ENCODE results near the gene ACER2. TPM values are rescaled to one million over a fixed set of nuclear protein-coding genes. Genes with fewer than 3 reads are reported as not detected.

The ACER2 gene
- total RNA-seq, 2 donors from 2014 or later = 2.3 to 2.4 TPM

DNA sequence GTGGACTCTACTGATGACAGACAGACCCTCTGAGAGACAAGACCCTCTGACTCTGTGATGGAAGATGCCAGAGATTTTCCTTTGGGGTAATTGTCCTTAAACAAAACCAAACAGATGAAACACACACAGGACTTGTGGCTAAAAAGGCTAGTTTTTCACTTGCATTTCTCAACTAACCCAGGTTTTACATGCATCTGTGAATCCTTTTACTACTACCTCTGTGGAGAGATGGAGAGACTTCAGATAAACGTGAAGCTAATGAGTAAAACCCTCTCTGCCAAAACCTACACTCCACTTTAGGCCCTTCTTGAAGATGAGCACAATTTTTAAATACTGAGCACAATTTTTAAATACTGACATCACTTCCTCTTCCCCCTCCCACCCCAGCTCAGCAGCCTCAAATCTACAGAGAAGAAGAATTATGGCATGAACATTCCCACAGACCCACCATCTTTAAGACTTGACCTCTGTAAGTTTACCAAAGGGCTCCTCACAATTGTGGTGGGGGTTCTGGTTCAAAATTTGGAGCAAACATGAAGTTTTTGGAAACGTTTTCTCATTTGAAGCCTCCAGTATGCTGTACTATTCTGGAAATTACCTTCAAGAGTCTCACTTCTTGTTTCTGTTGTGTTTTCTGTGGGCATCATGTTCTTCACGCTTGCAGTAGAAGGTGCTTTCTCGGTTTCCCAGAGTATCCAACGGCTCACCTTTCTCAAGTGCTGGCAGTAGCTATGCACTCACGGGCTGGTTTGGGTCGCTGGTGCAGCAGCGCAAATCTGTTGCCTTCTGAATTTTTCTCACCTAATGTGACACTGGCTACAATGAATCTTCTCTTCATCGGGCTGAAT lies 42.7 kb downstream of the ACER2 start:
- peaks cover 7% of the 10 kb centered on the region for H3K4me1 Mint-ChIP-seq
- H3K27ac Mint-ChIP-seq = no peak overlapping the region
- 91 to 94% methylated on average over 9 of the region's 9 CpGs for WGBS, 2 experiments (ENCODE audit: insufficient coverage in 1 of 2, insufficient read length in 1 of 2)
- H3K9me3 ChIP-seq (ENCODE audit: control insufficient read depth, low read length) = no peaks in the 10 kb centered on the region
- H3K9me3 Mint-ChIP-seq = no peaks in the 10 kb centered on the region
- no peak overlapping the region for H3K27ac ChIP-seq (ENCODE audit: low read depth, low read length)
- H3K36me3 ChIP-seq (ENCODE audit: control insufficient read depth, insufficient read depth, low read length) = no peaks in the 10 kb centered on the region
- no peak overlapping the region for H3K4me3 ChIP-seq (ENCODE audit: low read length)
- TF ChIP-seq, protein P1, sequence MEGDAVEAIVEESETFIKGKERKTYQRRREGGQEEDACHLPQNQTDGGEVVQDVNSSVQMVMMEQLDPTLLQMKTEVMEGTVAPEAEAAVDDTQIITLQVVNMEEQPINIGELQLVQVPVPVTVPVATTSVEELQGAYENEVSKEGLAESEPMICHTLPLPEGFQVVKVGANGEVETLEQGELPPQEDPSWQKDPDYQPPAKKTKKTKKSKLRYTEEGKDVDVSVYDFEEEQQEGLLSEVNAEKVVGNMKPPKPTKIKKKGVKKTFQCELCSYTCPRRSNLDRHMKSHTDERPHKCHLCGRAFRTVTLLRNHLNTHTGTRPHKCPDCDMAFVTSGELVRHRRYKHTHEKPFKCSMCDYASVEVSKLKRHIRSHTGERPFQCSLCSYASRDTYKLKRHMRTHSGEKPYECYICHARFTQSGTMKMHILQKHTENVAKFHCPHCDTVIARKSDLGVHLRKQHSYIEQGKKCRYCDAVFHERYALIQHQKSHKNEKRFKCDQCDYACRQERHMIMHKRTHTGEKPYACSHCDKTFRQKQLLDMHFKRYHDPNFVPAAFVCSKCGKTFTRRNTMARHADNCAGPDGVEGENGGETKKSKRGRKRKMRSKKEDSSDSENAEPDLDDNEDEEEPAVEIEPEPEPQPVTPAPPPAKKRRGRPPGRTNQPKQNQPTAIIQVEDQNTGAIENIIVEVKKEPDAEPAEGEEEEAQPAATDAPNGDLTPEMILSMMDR (conservative IDR thresholded peaks at IDR 0.05) = no peak
- no peaks in the 10 kb centered on the region for H3K27me3 ChIP-seq (ENCODE audit: control insufficient read depth, insufficient read depth, low read length, poor library complexity, severe bottlenecking)
- no peak overlapping the region for H3K9ac ChIP-seq (ENCODE audit: extremely low read depth, low read length, poor library complexity, severe bottlenecking)
- DNase-seq = no peak
- no peaks in the 10 kb centered on the region for H3K27me3 Mint-ChIP-seq (ENCODE audit: insufficient read depth)
- H3K4me3 Mint-ChIP-seq = no peak overlapping the region
- H3K4me1 ChIP-seq (ENCODE audit: control insufficient read depth, insufficient read depth, low read length) = no peaks in the 10 kb centered on the region
- H3K36me3 Mint-ChIP-seq (ENCODE audit: low read depth) = no peaks in the 10 kb centered on the region

DNA sequence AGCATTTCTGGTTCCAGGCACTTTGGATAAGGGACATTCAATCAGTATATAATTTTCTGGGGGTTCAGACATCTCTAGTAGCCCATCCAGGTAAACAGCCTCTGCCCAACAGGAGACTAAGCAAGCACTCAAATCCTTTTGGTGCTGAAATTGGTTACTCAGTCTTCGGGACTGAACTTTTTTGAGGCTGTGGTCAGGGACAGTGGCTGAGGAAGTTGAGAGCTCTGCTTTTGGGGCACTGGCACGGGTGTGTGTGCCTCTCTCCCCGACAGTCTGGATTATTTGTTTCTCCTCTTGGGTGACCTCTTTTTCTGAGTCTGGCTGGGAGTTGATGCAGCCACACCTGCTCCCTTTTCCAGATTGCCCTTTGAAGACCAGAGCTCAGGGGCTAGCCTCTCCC lies 47.6 kb downstream of the ACER2 start:
- H3K9me3 ChIP-seq (ENCODE audit: control insufficient read depth, low read length) = no peaks in the 10 kb centered on the region
- H3K4me3 ChIP-seq (ENCODE audit: low read length) = no peak overlapping the region
- no peak for DNase-seq
- WGBS, 2 experiments (ENCODE audit: insufficient coverage in 1 of 2, insufficient read length in 1 of 2) = 78 to 83% methylated on average over 1 to 3 of the region's 3 CpGs
- no peak overlapping the region for H3K4me3 Mint-ChIP-seq
- no peaks in the 10 kb centered on the region for H3K36me3 Mint-ChIP-seq (ENCODE audit: low read depth)
- H3K9me3 Mint-ChIP-seq = no peaks in the 10 kb centered on the region
- H3K36me3 ChIP-seq (ENCODE audit: control insufficient read depth, insufficient read depth, low read length) = no peaks in the 10 kb centered on the region
- no peaks in the 10 kb centered on the region for H3K27me3 ChIP-seq (ENCODE audit: control insufficient read depth, insufficient read depth, low read length, poor library complexity, severe bottlenecking)
- no peak overlapping the region for H3K9ac ChIP-seq (ENCODE audit: extremely low read depth, low read length, poor library complexity, severe bottlenecking)
- no peaks in the 10 kb centered on the region for H3K27me3 Mint-ChIP-seq (ENCODE audit: insufficient read depth)
- peaks cover 11% of the 10 kb centered on the region for H3K4me1 Mint-ChIP-seq
- H3K27ac Mint-ChIP-seq = no peak overlapping the region
- TF ChIP-seq, protein P1 (conservative IDR thresholded peaks at IDR 0.05) = no peak
- H3K4me1 ChIP-seq (ENCODE audit: control insufficient read depth, insufficient read depth, low read length) = no peaks in the 10 kb centered on the region
- H3K27ac ChIP-seq (ENCODE audit: low read depth, low read length) = no peak overlapping the region

DNA sequence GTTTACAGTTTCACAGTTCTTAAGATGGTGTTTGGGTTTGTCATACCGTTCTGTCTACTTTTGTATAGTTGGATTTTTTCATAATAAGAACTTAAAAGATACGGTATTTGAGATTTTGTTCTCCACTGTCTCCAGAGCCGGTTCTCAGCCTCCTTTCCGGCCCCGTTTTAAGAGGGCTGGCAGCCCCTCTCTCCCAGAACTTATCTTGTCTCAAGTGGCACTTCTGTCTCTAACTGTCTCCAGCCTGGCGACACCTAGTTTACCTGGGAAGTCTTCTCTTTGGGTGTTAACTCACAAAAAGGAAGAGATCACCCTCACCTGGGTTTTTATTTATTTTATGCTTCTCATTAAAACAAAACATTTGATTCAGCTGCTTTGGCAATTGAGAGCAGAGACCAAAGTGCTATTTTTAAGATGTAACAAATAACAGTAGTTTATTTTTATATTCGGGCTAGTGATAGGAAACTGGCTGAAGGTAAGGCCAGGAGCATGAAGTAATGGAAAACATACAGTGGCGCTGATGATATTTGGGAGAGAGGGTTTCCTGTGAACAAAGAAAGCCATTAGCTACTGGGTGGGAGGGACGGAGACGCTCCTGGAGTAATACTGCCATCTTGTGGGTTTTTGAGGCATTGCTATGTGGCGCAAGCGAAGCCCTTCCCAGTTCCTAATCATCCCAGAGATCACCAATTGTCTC lies 48.3 kb downstream of the ACER2 start:
- Mint-ChIP-seq H3K27me3 (ENCODE audit: insufficient read depth) (no peaks in the 10 kb centered on the region), H3K27ac (peak overlapping the region; percentile 59), H3K4me3 (no peak overlapping the region), H3K9me3 (no peaks in the 10 kb centered on the region), H3K4me1 (peaks cover 11% of the 10 kb centered on the region), H3K36me3 (ENCODE audit: low read depth) (no peaks in the 10 kb centered on the region)
- Histone ChIP-seq H3K27ac (ENCODE audit: low read depth, low read length) (no peak overlapping the region), H3K27me3 (ENCODE audit: control insufficient read depth, insufficient read depth, low read length, poor library complexity, severe bottlenecking) (no peaks in the 10 kb centered on the region), H3K4me3 (ENCODE audit: low read length) (no peak overlapping the region), H3K36me3 (ENCODE audit: control insufficient read depth, insufficient read depth, low read length) (no peaks in the 10 kb centered on the region), H3K4me1 (ENCODE audit: control insufficient read depth, insufficient read depth, low read length) (no peaks in the 10 kb centered on the region), H3K9me3 (ENCODE audit: control insufficient read depth, low read length) (no peaks in the 10 kb centered on the region), H3K9ac (ENCODE audit: extremely low read depth, low read length, poor library complexity, severe bottlenecking) (peak overlapping the region; percentile 7)
- TF ChIP-seq, protein P1 (conservative IDR thresholded peaks at IDR 0.05) = peak; percentile 97
- WGBS, 2 experiments (ENCODE audit: insufficient coverage in 1 of 2, insufficient read length in 1 of 2) = 39 to 50% methylated on average over 7 to 12 of the region's 12 CpGs
- DNase-seq = peak; percentile 91
